GM21529 (cell line): Measurements from ENCODE around the gene RAB24.
"Not testable (repeated sequence)": the region's sequence is repeated elsewhere in the genome, so short reads cannot be mapped to it uniquely, and the experiment has no call there.

Source experiments
- ATAC-seq: cut with Tn5 transposase; IDR thresholded peaks from one replicate; pipeline ENCODE4 v1.9.1; 2021; ENCODE audit not compliant: unreplicated experiment

The RAB24 gene

GRCh38 chr5:177296581-177296980 lies 6.9 kb downstream of the RAB24 start:
- ATAC-seq, result no peak

GRCh38 chr5:177295924-177296323 lies 7.6 kb downstream of the RAB24 start:
- no peak for ATAC-seq

- no peak for ATAC-seq
Observed at GRCh38 chr5:177294632-177295031, 8.9 kb downstream of the RAB24 start.

- no peak for ATAC-seq
Observed at GRCh38 chr5:177293819-177294581, 9.5 kb downstream of the RAB24 start.

GRCh38 chr5:177291735-177292134 lies 11.8 kb downstream of the RAB24 start:
- ATAC-seq, result no peak

GRCh38 chr5:177290816-177291596 lies 12.5 kb downstream of the RAB24 start:
- peak; percentile 85 for ATAC-seq

GRCh38 chr5:177288191-177288590 lies 15.3 kb downstream of the RAB24 start:
- ATAC-seq, result no peak

GRCh38 chr5:177276886-177277285 lies 26.6 kb downstream of the RAB24 start:
- no peak for ATAC-seq

- ATAC-seq, result no peak
Observed at GRCh38 chr5:177275883-177276282, 27.6 kb downstream of the RAB24 start.

- no peak for ATAC-seq
Observed at GRCh38 chr5:177271113-177271512, 32.4 kb downstream of the RAB24 start.

- no peak for ATAC-seq
Observed at GRCh38 chr5:177270653-177271052, 32.9 kb downstream of the RAB24 start.

- no peak for ATAC-seq
Observed at GRCh38 chr5:177269976-177270375, 33.5 kb downstream of the RAB24 start.

- ATAC-seq, result no peak
Observed at GRCh38 chr5:177269232-177269895, 34.2 kb downstream of the RAB24 start.

GRCh38 chr5:177265395-177265794 lies 38.1 kb downstream of the RAB24 start:
- no peak for ATAC-seq

GRCh38 chr5:177264178-177264577 lies 39.3 kb downstream of the RAB24 start:
- ATAC-seq, result no peak

GRCh38 chr5:177261510-177261909 lies 42.0 kb downstream of the RAB24 start:
- no peak for ATAC-seq

GRCh38 chr5:177260961-177261360 lies 42.6 kb downstream of the RAB24 start:
- ATAC-seq, result no peak

- ATAC-seq, result not testable (repeated sequence)
Observed at GRCh38 chr5:177258711-177259110, 44.8 kb downstream of the RAB24 start.

- no peak for ATAC-seq
Observed at GRCh38 chr5:177256296-177256695, 47.2 kb downstream of the RAB24 start.

- no peak for ATAC-seq
Observed at GRCh38 chr5:177253252-177253651, 50.3 kb downstream of the RAB24 start.
